Measurements from ENCODE around the gene DUSP14.

- TF ChIP-seq EZH2 (IDR thresholded peaks at IDR 0.05; ENCODE audit: low read depth, unreplicated experiment) = no peak
- no peak for TF ChIP-seq CTCF (conservative IDR thresholded peaks at IDR 0.05; ENCODE audit: low read depth in 2 of 2)
- no peak for TF ChIP-seq JUNB (IDR thresholded peaks at IDR 0.05; ENCODE audit: unreplicated experiment)
- no peak for TF ChIP-seq STAT1 (IDR thresholded peaks at IDR 0.05; ENCODE audit: unreplicated experiment)
Observed at GRCh38 chr17:37470181-37470580, 19.5 kb upstream of the DUSP14 start.

Data from GM23338 (cell line).